GM12878 (cell line): Measurements from ENCODE around the gene IFNL3. TPM values are rescaled to one million over a fixed set of nuclear protein-coding genes. Genes with fewer than 3 reads are reported as not detected.

Experiments
- ATAC-seq: fragments of 200-7000 bp; cut with Tn5 transposase; 3 replicates; pipeline ENCODE4 v1.9.1; 2020; ENCODE audit warnings: mild to moderate bottlenecking, moderate library complexity
- BruUV-seq: library from RNA; stranded (reverse); fragments of 400-500 nt; replicated peaks from 2 replicates; lab custom pipeline; 2021; lab: Mats Ljungman, UMichigan
- CTCF ChIA-PET: fragments of 300-600 bp; sonication (Branson Sonifier 250); formaldehyde crosslinking; extraction: SDS; loops from one replicate; lab custom pipeline; 2021; ENCODE audit warnings: inconsistent platforms; lab: Yijun Ruan, JAX
- POLR2A ChIA-PET: fragments of 350-600 bp; formaldehyde crosslinking; extraction: SDS; loops from one replicate; lab custom pipeline; 2021; ENCODE audit warnings: inconsistent platforms; lab: Charles Lee
- RAD21 ChIA-PET: fragments of 300-600 bp; sonication (Branson Sonifier 250); formaldehyde crosslinking; loops from one replicate; lab custom pipeline; 2023; ENCODE audit warnings: antibody characterized with exemption; ENCODE audit not compliant: unreplicated experiment; lab: Charles Lee
- SMC1A ChIA-PET: fragments of 300-600 bp; sonication (Branson Sonifier 250); formaldehyde crosslinking; loops from one replicate; lab custom pipeline; 2023; ENCODE audit not compliant: unreplicated experiment, uncharacterized antibody; lab: Charles Lee
- DNase-seq: peaks from one replicate; pipeline ENCODE4 v3.0.0-alpha.2; 2011; ENCODE audit warnings: low read depth, low spot score
- FAIRE-seq: peaks from 3 replicates; lab custom pipeline; 2011; peaks lifted over from hg19 to GRCh38; lab: Jason Lieb, UNC
- H2AFZ ChIP-seq: 2 replicates; pipeline ENCODE4 v1.6.0; 2011; ENCODE audit warnings: low read depth, low read length, control low read depth; ENCODE audit not compliant: control insufficient read depth
- H3K27ac ChIP-seq: 2 replicates; pipeline ENCODE4 v1.5.1; 2011; ENCODE audit warnings: control low read depth; ENCODE audit not compliant: control insufficient read depth, insufficient read depth
- H3K27me3 ChIP-seq, 2 experiments: replicated peaks in 1 of 2; 2 replicates each; pipeline versions ENCODE4 v1.6.0 to v1.6.1; 2011; ENCODE audit warnings: low read length in 1 of 2; ENCODE audit not compliant: control insufficient read depth in 2 of 2, insufficient read depth in 2 of 2
- H3K36me3 ChIP-seq, 2 experiments: 2 replicates each; pipeline ENCODE4 v1.5.1; 2011; ENCODE audit warnings: low read length in 1 of 2; ENCODE audit not compliant: control insufficient read depth in 2 of 2, insufficient read depth in 2 of 2
- H3K4me1 ChIP-seq: 2 replicates; pipeline ENCODE4 v1.6.1; 2011; ENCODE audit warnings: mild to moderate bottlenecking, low read length, moderate library complexity, mixed read lengths; ENCODE audit not compliant: control insufficient read depth, insufficient read depth
- H3K4me2 ChIP-seq: 2 replicates; pipeline ENCODE4 v1.6.0; 2011; ENCODE audit warnings: control low read depth; ENCODE audit not compliant: control insufficient read depth, insufficient read depth
- H3K4me3 ChIP-seq: fragments of 200-600 bp; sonication (generic); 2 replicates; pipeline ENCODE4 v1.5.1; 2016
- H3K79me2 ChIP-seq: 2 replicates; pipeline ENCODE4 v1.6.0; 2011; ENCODE audit warnings: low read length; ENCODE audit not compliant: control insufficient read depth, insufficient read depth
- H3K9ac ChIP-seq: 2 replicates; pipeline ENCODE4 v1.8.0; 2011; ENCODE audit warnings: low read length, control low read depth, mixed read lengths; ENCODE audit not compliant: control insufficient read depth, insufficient read depth
- H3K9me3 ChIP-seq: replicated peaks from 3 replicates; pipeline ENCODE4 v1.5.1; 2011; ENCODE audit warnings: mild to moderate bottlenecking, low read length; ENCODE audit not compliant: control insufficient read depth, insufficient read depth
- H4K20me1 ChIP-seq: 2 replicates; pipeline ENCODE4 v1.6.0; 2011; ENCODE audit not compliant: control insufficient read depth, insufficient read depth
- EED ChIP-seq: sonication (generic); IDR thresholded peaks from 2 replicates; pipeline ENCODE4 v1.6.1; 2016; ENCODE audit warnings: antibody characterized with exemption, low read depth
- HDAC2 ChIP-seq: fragments of 200-600 bp; sonication (generic); IDR thresholded peaks from 2 replicates; pipeline ENCODE4 v1.6.1; 2017
- KLF5 ChIP-seq: fragments of 450-650 bp; IDR thresholded peaks from 2 replicates; pipeline ENCODE4 v1.6.1; 2014; ENCODE audit warnings: mild to moderate bottlenecking; ENCODE audit not compliant: partially characterized antibody
- LARP7 ChIP-seq: fragments of 450-650 bp; IDR thresholded peaks from 2 replicates; pipeline ENCODE4 v1.6.1; 2017; ENCODE audit warnings: mild to moderate bottlenecking
- MTA3 ChIP-seq: IDR thresholded peaks from 2 replicates; pipeline ENCODE4 v1.6.1; 2012; ENCODE audit warnings: low read length, inconsistent platforms, borderline replicate concordance
- POLR2A ChIP-seq: IDR thresholded peaks from 2 replicates; pipeline ENCODE4 v1.6.1; 2011; ENCODE audit warnings: low read depth, mild to moderate bottlenecking, low read length
- POU2F2 ChIP-seq: IDR thresholded peaks from 3 replicates; pipeline ENCODE4 v1.6.1; 2011; ENCODE audit warnings: low read depth, mild to moderate bottlenecking, low read length, borderline replicate concordance
- RBBP5 ChIP-seq: fragments of 200-600 bp; sonication (generic); conservative IDR thresholded peaks from 2 replicates; pipeline ENCODE4 v1.6.1; 2016
- RELB ChIP-seq: fragments of 450-650 bp; IDR thresholded peaks from 2 replicates; pipeline ENCODE4 v1.6.1; 2017; ENCODE audit warnings: low read depth, mild to moderate bottlenecking, moderate library complexity
- SRF ChIP-seq, 2 experiments: IDR thresholded peaks; 2 replicates each; pipeline ENCODE4 v1.6.1; 2011; ENCODE audit warnings: low read depth in 2 of 2, low read length in 2 of 2, mild to moderate bottlenecking in 1 of 2, moderate library complexity in 1 of 2
- TCF12 ChIP-seq: IDR thresholded peaks from 2 replicates; pipeline ENCODE4 v1.6.1; 2011; ENCODE audit warnings: low read depth, mild to moderate bottlenecking, low read length
- WGBS: methylation state at CpG from one replicate; pipeline ENCODE4 v1.1.6; 2016; ENCODE audit warnings: low lambda C conversion rate; ENCODE audit not compliant: insufficient replicate concordance, insufficient coverage; ENCODE audit errors: missing lambda C conversion rate; 5-methylcytosine and 5-hydroxymethylcytosine counted together
- in situ Hi-C: fragments of 300-500 bp; cut with MboI; formaldehyde crosslinking; loops from 9 replicates; pipeline ENCODE4 v1.14.3; 2018; ENCODE audit warnings: mixed read lengths
- intact Hi-C: fragments of 100-400 bp; cut with micrococcal nuclease; formaldehyde crosslinking; loops from one replicate; pipeline ENCODE4 v1.14.2; 2022; ENCODE audit not compliant: unreplicated experiment
- polyA plus RNA-seq, 11 experiments: library from polyadenylated mRNA; depleted of rRNA in 4 of 11; unstranded in 6 of 11; stranded (reverse) in 5 of 11; fragments of >200 nt; fragmentation: Nextera tagmentation in 4 of 11; fragmentation: Illumina TruSeq in 1 of 11; extraction: Ambion mirVana in 4 of 11; extraction: Trizol in 1 of 11; gene quantifications; 1 replicate in 1 of 11; 2 replicates in 10 of 11; pipeline versions ENCODE4 v1.2.1 to v1.2.3, GENCODE V29; 2011 to 2016; ENCODE audit warnings: inconsistent platforms in 2 of 11, missing spikeins in 2 of 11, low read depth in 1 of 11
- total RNA-seq, 4 experiments: library from RNA; depleted of rRNA in 3 of 4; stranded (reverse); fragments of >200 nt in 3 of 4; fragmentation: Illumina TruSeq in 1 of 4; extraction: Trizol in 1 of 4; gene quantifications; 2 replicates each; pipeline versions ENCODE4 v1.2.1 to v1.2.3, GENCODE V29; 2013 to 2021
- TF ChIP-seq, protein P1 (sequence below): IDR thresholded peaks from 2 replicates; pipeline ENCODE4 v1.6.1; 2012; ENCODE audit warnings: low read depth, low read length, improper control_type of control experiment

IFNL3 gene
- total and polyA plus RNA-seq, 10 of the 15 experiments (the other 5 are each of a cell fraction or from before 2014, with no cell fraction given), result not detected

GRCh38 chr19:39208175-39208795 is 36.5 kb downstream of the IFNL3 start:
- Histone ChIP-seq H2AFZ (no peak overlapping the region), H3K27ac (no peak overlapping the region), H3K79me2 (no peaks in the 10 kb centered on the region), H3K9me3 (no peaks in the 10 kb centered on the region), H3K36me3 (no peaks in the 10 kb centered on the region), H3K27me3 (peaks cover 0 to 3% of the 10 kb centered on the region in 2 experiments; a peak in 1 of 4 replicates), H3K9ac (no peak overlapping the region), H3K4me2 (no peak overlapping the region), H3K4me3 (no peak overlapping the region), H4K20me1 (no peaks in the 10 kb centered on the region), H3K4me1 (no peaks in the 10 kb centered on the region)
- ChIA-PET CTCF (no interaction called here), RAD21 (no interaction called here), POLR2A (no interaction called here), SMC1A (no interaction called here)
- FAIRE-seq (no peak), DNase-seq (no peak), ATAC-seq (no peak)
- intact Hi-C loops, result no loop called here
- BruUV-seq, result no TSS peak
- WGBS, result 23% methylated on average over 9 of the region's 9 CpGs
- in situ Hi-C loops, result no loop called here
- no peak for TF ChIP-seq MTA3
- TF ChIP-seq EED, result no peak
- no peak for TF ChIP-seq POU2F2
- no peak for TF ChIP-seq TCF12
- no peak for TF ChIP-seq RBBP5
- TF ChIP-seq SRF (IDR thresholded peaks at IDR 0.05; ENCODE audit: low read depth in 2 of 2, low read length in 2 of 2), result no peak
- TF ChIP-seq RELB, result no peak
- TF ChIP-seq, protein P1, sequence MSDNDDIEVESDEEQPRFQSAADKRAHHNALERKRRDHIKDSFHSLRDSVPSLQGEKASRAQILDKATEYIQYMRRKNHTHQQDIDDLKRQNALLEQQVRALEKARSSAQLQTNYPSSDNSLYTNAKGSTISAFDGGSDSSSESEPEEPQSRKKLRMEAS, result no peak
- no peak for TF ChIP-seq KLF5
- no peak for TF ChIP-seq LARP7
- no peak for TF ChIP-seq POLR2A
- no peak for TF ChIP-seq HDAC2
